B cell (primary cell): ENCODE results near the gene ARHGAP6. TPM values are rescaled to one million over a fixed set of nuclear protein-coding genes. Genes with fewer than 3 reads are reported as not detected.

Experiments used
- ATAC-seq: fragments of 200-7000 bp; cut with Tn5 transposase; one replicate; pipeline ENCODE4 v1.10.0; 2021; ENCODE audit warnings: low read depth, mild to moderate bottlenecking, moderate number of reproducible peaks, moderate library complexity
- CTCF ChIA-PET: fragments of 350-600 bp; sonication (Branson Sonifier 250); formaldehyde crosslinking; loops from one replicate; lab custom pipeline; 2021; ENCODE audit warnings: antibody characterized with exemption, inconsistent platforms; lab: Charles Lee
- POLR2A ChIA-PET: fragments of 350-600 bp; sonication (Branson Sonifier 250); formaldehyde crosslinking; loops from one replicate; lab custom pipeline; 2021; ENCODE audit warnings: antibody characterized with exemption; lab: Charles Lee
- DNase-seq: peaks from one replicate; pipeline ENCODE4 v3.0.0; 2013
- H2AFZ ChIP-seq: 2 replicates; pipeline ENCODE4 v1.6.1; 2012; ENCODE audit warnings: mild to moderate bottlenecking, low read depth, low read length; ENCODE audit not compliant: insufficient read depth, poor library complexity, severe bottlenecking
- H3K27ac ChIP-seq, 2 donors: 1 replicate in 1 of 2; 2 replicates in 1 of 2; pipeline ENCODE4 v1.5.1; 2012 to 2013; ENCODE audit warnings: low read length in 2 of 2, mild to moderate bottlenecking in 2 of 2, moderate library complexity in 1 of 2
- H3K27me3 ChIP-seq, 4 experiments: fragments of 200-600 bp in 1 of 4; sonication (generic) in 1 of 4; replicated peaks in 1 of 4; 1 replicate in 2 of 4; 2 replicates in 2 of 4; pipeline versions ENCODE4 v1.6.1 to v1.7.0; 2013 to 2016; ENCODE audit warnings: low read length in 3 of 4, mild to moderate bottlenecking in 2 of 4, mixed read lengths in 1 of 4, moderate library complexity in 1 of 4; ENCODE audit not compliant: insufficient read depth in 4 of 4, control insufficient read depth in 3 of 4; ENCODE audit errors: control extremely low read depth in 1 of 4
- H3K36me3 ChIP-seq, 2 experiments: replicated peaks in 1 of 2; 1 replicate in 1 of 2; 2 replicates in 1 of 2; pipeline versions ENCODE4 v1.6.1 to v1.7.1; 2013; ENCODE audit warnings: low read length in 1 of 2; ENCODE audit not compliant: insufficient read depth in 2 of 2, control insufficient read depth in 1 of 2; ENCODE audit errors: control extremely low read depth in 1 of 2, extremely low read depth in 1 of 2
- H3K4me1 ChIP-seq, 2 donors: fragments of 200-600 bp in 1 of 2; sonication (generic) in 1 of 2; 1 replicate in 1 of 2; 2 replicates in 1 of 2; pipeline versions ENCODE4 v1.5.1 to v1.6.1; 2013 to 2017; ENCODE audit warnings: low read length in 2 of 2; ENCODE audit not compliant: control insufficient read depth in 2 of 2, insufficient read depth in 2 of 2
- H3K4me2 ChIP-seq: replicated peaks from 2 replicates; pipeline ENCODE3; 2012; ENCODE audit warnings: mild to moderate bottlenecking, low read depth, low read length; ENCODE audit not compliant: poor library complexity, severe bottlenecking
- H3K4me3 ChIP-seq, 5 experiments: fragments of 200-600 bp in 1 of 5; sonication (generic) in 1 of 5; 1 replicate in 3 of 5; 2 replicates in 2 of 5; pipeline versions ENCODE4 v1.5.1 to v1.7.0; 2011 to 2016; ENCODE audit warnings: low read length in 4 of 5, mild to moderate bottlenecking in 4 of 5, low read depth in 2 of 5, control low read depth in 1 of 5, moderate library complexity in 1 of 5; ENCODE audit not compliant: insufficient read depth in 1 of 5; ENCODE audit errors: control extremely low read depth in 1 of 5, extremely low read depth in 1 of 5
- H3K79me2 ChIP-seq: fragments of 200-600 bp; sonication (generic); one replicate; pipeline ENCODE4 v1.6.0; 2016; ENCODE audit warnings: low read length; ENCODE audit not compliant: control insufficient read depth, insufficient read depth
- H3K9ac ChIP-seq: fragments of 200-600 bp; sonication (generic); 2 replicates; pipeline ENCODE4 v1.6.1; 2017; ENCODE audit warnings: mild to moderate bottlenecking, low read length, moderate library complexity
- H3K9me3 ChIP-seq, 3 donors: one replicate each; pipeline versions ENCODE4 v1.6.1 to v1.7.1; 2013; ENCODE audit warnings: low read length in 2 of 3; ENCODE audit not compliant: control insufficient read depth in 2 of 3, insufficient read depth in 1 of 3; ENCODE audit errors: control extremely low read depth in 1 of 3
- H4K20me1 ChIP-seq: 2 replicates; pipeline ENCODE4 v1.6.0; 2012; ENCODE audit warnings: mild to moderate bottlenecking, low read length; ENCODE audit not compliant: insufficient read depth, control insufficient read depth, poor library complexity, severe bottlenecking
- H3K27ac Mint-ChIP-seq: one replicate; pipeline ENCODE4 v1.8.0; 2021; ENCODE audit warnings: mixed read lengths
- H3K27me3 Mint-ChIP-seq: one replicate; pipeline ENCODE4 v1.8.0; 2021; ENCODE audit warnings: mixed read lengths
- H3K4me1 Mint-ChIP-seq: one replicate; pipeline ENCODE4 v1.8.0; 2021; ENCODE audit warnings: mixed read lengths
- H3K4me3 Mint-ChIP-seq: one replicate; pipeline ENCODE4 v1.8.0; 2021; ENCODE audit warnings: mixed read lengths
- H3K9me3 Mint-ChIP-seq: one replicate; pipeline ENCODE4 v1.8.0; 2022; ENCODE audit warnings: mixed read lengths; ENCODE audit not compliant: insufficient read depth
- EZH2 ChIP-seq: IDR thresholded peaks from 2 replicates; pipeline ENCODE4 v1.6.1; 2012; ENCODE audit warnings: borderline replicate concordance, low read depth, mild to moderate bottlenecking, moderate library complexity, low read length; ENCODE audit not compliant: insufficient read depth, poor library complexity, severe bottlenecking
- WGBS: methylation state at CpG from one replicate; pipeline ENCODE4 v1.1.5; 2013; ENCODE audit warnings: missing lambda C conversion rate; ENCODE audit not compliant: insufficient coverage; 5-methylcytosine and 5-hydroxymethylcytosine counted together
- intact Hi-C: fragments of 100-400 bp; cut with micrococcal nuclease; formaldehyde crosslinking; loops from one replicate; pipeline ENCODE4 v1.10.0; 2022
- polyA plus RNA-seq: library from polyadenylated mRNA; depleted of rRNA; stranded (reverse); fragments of >200 nt; gene quantifications from 2 replicates; pipeline ENCODE4 v1.2.3, GENCODE V29; 2012
- total RNA-seq, 2 donors: library from RNA; stranded (reverse); fragments of 120-200 nt in 1 of 2; gene quantifications; 1 replicate in 1 of 2; 2 replicates in 1 of 2; pipeline versions ENCODE4 v1.2.3 to v1.2.4, GENCODE V29; 2013 to 2022
- TF ChIP-seq, protein P1 (sequence below): fragments of 200-600 bp; IDR thresholded peaks from one replicate; pipeline ENCODE4 v1.8.0; 2022; ENCODE audit warnings: antibody characterized with exemption, mild to moderate bottlenecking

The ARHGAP6 gene
- total and polyA plus RNA-seq, 2 donors (not counting 1 experiment from before 2014, with no cell fraction given) = 1.6 to 2.6 TPM

DNA sequence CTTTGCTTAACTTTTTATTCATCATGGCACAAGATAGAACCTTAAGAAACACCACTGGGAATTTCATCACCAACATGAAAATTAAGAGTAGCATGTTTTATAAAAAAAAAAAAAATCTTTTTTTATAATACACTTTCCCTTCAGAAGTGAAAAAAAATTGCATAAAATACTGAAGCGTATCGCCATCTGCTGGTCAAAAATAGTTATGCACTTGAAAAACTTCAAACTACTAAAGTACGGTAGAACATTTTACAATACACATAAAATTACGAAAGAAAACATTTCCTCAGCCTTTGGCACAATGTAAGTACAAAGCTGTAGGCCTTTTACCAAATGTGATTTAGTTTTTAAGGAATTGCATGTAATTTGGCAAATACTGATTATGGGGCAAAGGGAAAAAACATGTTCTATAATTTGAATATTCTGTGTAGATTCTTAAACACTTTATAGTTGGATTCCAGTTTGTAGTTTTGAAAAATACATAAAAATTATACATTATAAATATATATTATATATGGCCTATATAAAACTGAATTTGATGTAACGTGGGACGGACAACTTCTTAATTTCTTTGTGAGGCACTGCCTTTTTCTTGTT is 528.1 kb downstream of the ARHGAP6 start:
- no peak for TF ChIP-seq EZH2
- TF ChIP-seq, protein P1, sequence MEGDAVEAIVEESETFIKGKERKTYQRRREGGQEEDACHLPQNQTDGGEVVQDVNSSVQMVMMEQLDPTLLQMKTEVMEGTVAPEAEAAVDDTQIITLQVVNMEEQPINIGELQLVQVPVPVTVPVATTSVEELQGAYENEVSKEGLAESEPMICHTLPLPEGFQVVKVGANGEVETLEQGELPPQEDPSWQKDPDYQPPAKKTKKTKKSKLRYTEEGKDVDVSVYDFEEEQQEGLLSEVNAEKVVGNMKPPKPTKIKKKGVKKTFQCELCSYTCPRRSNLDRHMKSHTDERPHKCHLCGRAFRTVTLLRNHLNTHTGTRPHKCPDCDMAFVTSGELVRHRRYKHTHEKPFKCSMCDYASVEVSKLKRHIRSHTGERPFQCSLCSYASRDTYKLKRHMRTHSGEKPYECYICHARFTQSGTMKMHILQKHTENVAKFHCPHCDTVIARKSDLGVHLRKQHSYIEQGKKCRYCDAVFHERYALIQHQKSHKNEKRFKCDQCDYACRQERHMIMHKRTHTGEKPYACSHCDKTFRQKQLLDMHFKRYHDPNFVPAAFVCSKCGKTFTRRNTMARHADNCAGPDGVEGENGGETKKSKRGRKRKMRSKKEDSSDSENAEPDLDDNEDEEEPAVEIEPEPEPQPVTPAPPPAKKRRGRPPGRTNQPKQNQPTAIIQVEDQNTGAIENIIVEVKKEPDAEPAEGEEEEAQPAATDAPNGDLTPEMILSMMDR = peak; percentile 74
- no peak overlapping the region for H3K9ac ChIP-seq

GRCh38 chrX:11135564-11136185 is 530.0 kb downstream of the ARHGAP6 start:
- Mint-ChIP-seq H3K4me3 (no peak overlapping the region), H3K27ac (no peak overlapping the region), H3K9me3 (no peaks in the 10 kb centered on the region), H3K27me3 (no peaks in the 10 kb centered on the region), H3K4me1 (no peaks in the 10 kb centered on the region)
- DNase-seq = no peak
- Histone ChIP-seq H3K9ac (no peak overlapping the region), H4K20me1 (no peaks in the 10 kb centered on the region), H3K79me2 (no peaks in the 10 kb centered on the region), H3K4me2 (no peak overlapping the region), H3K27ac (no peak overlapping the region), H3K4me1 (no peaks in the 10 kb centered on the region), H3K9me3 (no peaks in the 10 kb centered on the region), H2AFZ (no peak overlapping the region), H3K4me3 (no peak overlapping the region), H3K27me3 (peaks cover 0 to 2% (median 0%) of the 10 kb centered on the region in 4 experiments), H3K36me3 (no peaks in the 10 kb centered on the region)
- CTCF ChIA-PET = interaction anchor here (0.6 to 5.0 kb wide), 5 partner anchors 9 to 1685 kb away, joined by 3 to 39 read pairs (median 5); no protein-coding TSS in a partner anchor
- POLR2A ChIA-PET = no interaction called here
- no CpG with 5 or more reads among the region's 2 CpGs for WGBS
- intact Hi-C loops = no loop called here
- ATAC-seq = no peak
- TF ChIP-seq EZH2 = no peak
- TF ChIP-seq, protein P1 = no peak

More for the DNA sequence above, 528.1 kb downstream of the ARHGAP6 start:
- Histone ChIP-seq H3K4me3 (no peak overlapping the region), H4K20me1 (no peaks in the 10 kb centered on the region), H2AFZ (no peak overlapping the region), H3K27ac (no peak overlapping the region), H3K79me2 (no peaks in the 10 kb centered on the region), H3K27me3 (peaks cover 0 to 2% (median 0%) of the 10 kb centered on the region in 4 experiments), H3K36me3 (no peaks in the 10 kb centered on the region), H3K9me3 (no peaks in the 10 kb centered on the region), H3K4me2 (no peak overlapping the region), H3K4me1 (no peaks in the 10 kb centered on the region)
- peak; percentile 57 for DNase-seq
- H3K4me1 Mint-ChIP-seq = no peaks in the 10 kb centered on the region
- ChIA-PET POLR2A (no interaction called here), CTCF (interaction anchor here (0.7 to 5.0 kb wide), 6 partner anchors 254 to 951 kb away, joined by 3 to 39 read pairs (median 4); no protein-coding TSS in a partner anchor)
- no peaks in the 10 kb centered on the region for H3K27me3 Mint-ChIP-seq
- 0% methylated on average over 2 of the region's 6 CpGs for WGBS
- intact Hi-C loops = loop anchor here (1.0 kb wide), 1 partner anchor 948 kb away; no protein-coding TSS in a partner anchor
- no peak for ATAC-seq
- no peak overlapping the region for H3K27ac Mint-ChIP-seq
- no peaks in the 10 kb centered on the region for H3K9me3 Mint-ChIP-seq
- no peak overlapping the region for H3K4me3 Mint-ChIP-seq
